H1 (cell line): ENCODE results near the gene GSC. TPM values are rescaled to one million over a fixed set of nuclear protein-coding genes. Genes with fewer than 3 reads are reported as not detected.

Experiments
- BACH1 ChIP-seq: IDR thresholded peaks from 2 replicates; pipeline ENCODE4 v1.6.1; 2012; ENCODE audit warnings: low read length, improper control_type of control experiment
- CBX8 ChIP-seq: fragments of 300-800, 300-1000 bp; sonication (generic); IDR thresholded peaks from 2 replicates; pipeline ENCODE4 v1.7.1; 2016; ENCODE audit warnings: low read depth, low read length, borderline replicate concordance
- CEBPB ChIP-seq: IDR thresholded peaks from 2 replicates; pipeline ENCODE4 v1.6.1; 2012; ENCODE audit warnings: low read depth, low read length
- KDM4A ChIP-seq: IDR thresholded peaks from one replicate; pipeline ENCODE4 v1.7.1; 2012; ENCODE audit warnings: low read depth, mild to moderate bottlenecking, moderate library complexity, low read length, inconsistent platforms; ENCODE audit not compliant: severe bottlenecking
- POU5F1 ChIP-seq: IDR thresholded peaks from 2 replicates; pipeline ENCODE4 v1.6.1; 2011; ENCODE audit warnings: low read depth, mild to moderate bottlenecking, low read length, moderate library complexity
- SRF ChIP-seq: IDR thresholded peaks from 2 replicates; pipeline ENCODE4 v1.6.1; 2011; ENCODE audit warnings: mild to moderate bottlenecking, low read depth, low read length, moderate library complexity
- polyA plus RNA-seq, 7 experiments: library from polyadenylated mRNA; depleted of rRNA in 3 of 7; stranded (reverse) in 5 of 7; unstranded in 2 of 7; fragments of >200 nt in 5 of 7; fragments of 200-250 nt in 2 of 7; gene quantifications; 1 replicate in 5 of 7; 2 replicates in 1 of 7; 4 replicates in 1 of 7; pipeline versions ENCODE4 v1.2.1 to v1.2.3, GENCODE V29; 2011 to 2013; ENCODE audit warnings: missing spikeins in 2 of 7, mixed read lengths in 2 of 7
- total RNA-seq: library from RNA; stranded (reverse); fragmentation: NEBNext Ultra II Directional; extraction: Animal tissue kit (Norgen Biotek cat#: 25700); gene quantifications from 2 replicates; pipeline ENCODE4 v1.2.1, GENCODE V29; 2021
- TF ChIP-seq, protein P1 (sequence below): IDR thresholded peaks from 2 replicates; pipeline ENCODE4 v1.6.1; 2011; ENCODE audit warnings: low read length, improper control_type of control experiment

Gene GSC
- total and polyA plus RNA-seq, 2 of the 8 experiments (the other 6 are each of a cell fraction or from before 2014, with no cell fraction given) = 0.17 to 0.54 TPM

DNA sequence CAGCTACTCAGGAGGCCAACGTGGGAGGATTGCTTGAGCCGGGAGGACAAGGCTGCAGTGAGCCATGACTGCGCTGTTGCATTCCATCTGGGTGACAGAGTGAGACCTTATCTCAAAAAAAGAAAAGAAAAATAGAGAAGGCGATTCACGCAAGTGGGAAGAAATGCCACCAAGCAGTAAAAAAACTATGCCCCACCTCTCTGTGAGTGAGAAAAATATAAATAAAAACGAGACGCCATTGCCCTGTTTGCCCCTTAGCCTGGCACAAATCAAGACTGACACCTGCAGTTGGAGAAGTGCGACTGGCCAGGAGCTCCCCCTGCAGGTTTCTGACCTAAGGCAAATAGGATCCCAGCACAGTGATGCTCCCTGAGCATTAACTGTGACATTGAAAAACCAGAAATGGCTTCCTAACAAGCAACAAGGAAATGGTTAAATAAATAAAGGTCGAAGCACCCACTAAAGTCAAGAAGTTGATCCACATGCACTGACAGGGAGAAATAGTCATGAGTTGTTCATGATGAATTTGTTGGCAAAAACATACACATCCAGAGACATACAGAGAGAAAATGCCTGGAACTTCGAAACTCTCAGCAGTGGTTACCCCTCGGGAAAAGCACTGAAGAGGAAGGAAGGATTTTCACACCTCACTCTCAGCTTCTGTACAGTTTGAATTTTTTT, 21.1 kb downstream of the GSC start (continued):
- TF ChIP-seq POU5F1 (no peak), SRF (no peak), BACH1 (no peak), KDM4A (no peak), CBX8 (no peak), CEBPB (no peak)
- TF ChIP-seq, protein P1, sequence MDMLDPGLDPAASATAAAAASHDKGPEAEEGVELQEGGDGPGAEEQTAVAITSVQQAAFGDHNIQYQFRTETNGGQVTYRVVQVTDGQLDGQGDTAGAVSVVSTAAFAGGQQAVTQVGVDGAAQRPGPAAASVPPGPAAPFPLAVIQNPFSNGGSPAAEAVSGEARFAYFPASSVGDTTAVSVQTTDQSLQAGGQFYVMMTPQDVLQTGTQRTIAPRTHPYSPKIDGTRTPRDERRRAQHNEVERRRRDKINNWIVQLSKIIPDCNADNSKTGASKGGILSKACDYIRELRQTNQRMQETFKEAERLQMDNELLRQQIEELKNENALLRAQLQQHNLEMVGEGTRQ = 0 out of 2 replicates have a peak, but pooled peaks have one; percentile 4
